ENCODE measurements around the gene CEMP1.

DNA sequence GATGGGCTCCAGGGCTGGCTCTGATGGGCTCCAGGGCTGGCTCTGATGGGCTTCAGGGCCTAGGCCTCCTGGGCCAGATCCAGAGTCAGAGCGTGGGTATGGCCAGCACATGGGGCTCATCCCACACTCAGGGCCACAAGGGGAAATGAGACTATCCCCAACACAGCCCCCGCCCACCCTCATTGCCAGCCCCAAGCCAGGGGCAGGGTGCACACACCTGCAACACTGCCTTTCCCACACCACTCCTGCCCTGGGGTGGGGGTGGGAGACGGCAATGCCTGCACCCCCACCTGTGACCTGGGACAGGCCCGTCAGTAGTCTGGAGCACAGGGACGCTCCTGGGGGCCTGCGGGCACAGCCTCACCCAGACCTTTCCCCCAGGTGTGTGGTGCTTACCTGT, 31.8 kb downstream of the CEMP1 start:
- no peak for TF ChIP-seq EZH2 (IDR thresholded peaks at IDR 0.05; ENCODE audit: borderline replicate concordance, low read depth, low read length, poor library complexity, severe bottlenecking)
- TF ChIP-seq, protein P1, sequence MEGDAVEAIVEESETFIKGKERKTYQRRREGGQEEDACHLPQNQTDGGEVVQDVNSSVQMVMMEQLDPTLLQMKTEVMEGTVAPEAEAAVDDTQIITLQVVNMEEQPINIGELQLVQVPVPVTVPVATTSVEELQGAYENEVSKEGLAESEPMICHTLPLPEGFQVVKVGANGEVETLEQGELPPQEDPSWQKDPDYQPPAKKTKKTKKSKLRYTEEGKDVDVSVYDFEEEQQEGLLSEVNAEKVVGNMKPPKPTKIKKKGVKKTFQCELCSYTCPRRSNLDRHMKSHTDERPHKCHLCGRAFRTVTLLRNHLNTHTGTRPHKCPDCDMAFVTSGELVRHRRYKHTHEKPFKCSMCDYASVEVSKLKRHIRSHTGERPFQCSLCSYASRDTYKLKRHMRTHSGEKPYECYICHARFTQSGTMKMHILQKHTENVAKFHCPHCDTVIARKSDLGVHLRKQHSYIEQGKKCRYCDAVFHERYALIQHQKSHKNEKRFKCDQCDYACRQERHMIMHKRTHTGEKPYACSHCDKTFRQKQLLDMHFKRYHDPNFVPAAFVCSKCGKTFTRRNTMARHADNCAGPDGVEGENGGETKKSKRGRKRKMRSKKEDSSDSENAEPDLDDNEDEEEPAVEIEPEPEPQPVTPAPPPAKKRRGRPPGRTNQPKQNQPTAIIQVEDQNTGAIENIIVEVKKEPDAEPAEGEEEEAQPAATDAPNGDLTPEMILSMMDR (conservative IDR thresholded peaks at IDR 0.05; ENCODE audit: low read depth, low read length), result no peak
